Measurements from ENCODE around the gene STRBP. TPM values are rescaled to one million over a fixed set of nuclear protein-coding genes. Genes with fewer than 3 reads are reported as not detected.

The STRBP gene
- total RNA-seq, 2 experiments from 2014 or later = 31.6 to 34.8 TPM

DNA sequence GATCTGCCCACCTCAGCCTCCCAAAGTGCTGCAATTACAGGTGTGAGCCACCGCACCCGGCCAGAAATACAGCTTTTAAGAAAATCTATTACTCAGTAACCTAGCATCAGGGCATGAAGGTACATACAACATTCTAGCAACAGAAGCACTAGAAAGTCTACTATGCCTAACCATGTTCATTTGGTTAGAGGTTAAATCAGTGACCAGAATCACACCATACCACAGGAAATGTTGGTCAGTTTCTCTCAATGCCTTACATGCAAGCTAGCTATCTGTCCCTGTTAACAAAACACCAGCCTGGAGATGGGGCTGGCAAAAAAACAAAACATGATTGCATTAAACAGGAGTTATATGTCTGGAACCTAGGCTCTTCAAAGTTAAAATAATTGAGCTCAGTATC lies 104.1 kb downstream of the STRBP start:
- Mint-ChIP-seq H3K9me3 (ENCODE audit: low read depth) (no peaks in the 10 kb centered on the region), H3K27ac (no peak overlapping the region), H3K4me1 (peaks cover 4% of the 10 kb centered on the region), H3K4me3 (no peak overlapping the region), H3K36me3 (ENCODE audit: low read depth) (peaks cover 7% of the 10 kb centered on the region), H3K27me3 (no peaks in the 10 kb centered on the region)
- ATAC-seq (no peak), DNase-seq (no peak)
- intact Hi-C loops (cut with DNase I, micrococcal nuclease) = loop anchor here in 1 of 2 experiments (2.0 kb wide), 1 partner anchor 25 kb away; no protein-coding TSS in a partner anchor
- POLR2A ChIA-PET = no interaction called here
- CTCF ChIA-PET = interaction anchor here (0.6 kb wide), 1 partner anchor 1431 kb away, joined by 3 read pairs; no protein-coding TSS in a partner anchor

DNA sequence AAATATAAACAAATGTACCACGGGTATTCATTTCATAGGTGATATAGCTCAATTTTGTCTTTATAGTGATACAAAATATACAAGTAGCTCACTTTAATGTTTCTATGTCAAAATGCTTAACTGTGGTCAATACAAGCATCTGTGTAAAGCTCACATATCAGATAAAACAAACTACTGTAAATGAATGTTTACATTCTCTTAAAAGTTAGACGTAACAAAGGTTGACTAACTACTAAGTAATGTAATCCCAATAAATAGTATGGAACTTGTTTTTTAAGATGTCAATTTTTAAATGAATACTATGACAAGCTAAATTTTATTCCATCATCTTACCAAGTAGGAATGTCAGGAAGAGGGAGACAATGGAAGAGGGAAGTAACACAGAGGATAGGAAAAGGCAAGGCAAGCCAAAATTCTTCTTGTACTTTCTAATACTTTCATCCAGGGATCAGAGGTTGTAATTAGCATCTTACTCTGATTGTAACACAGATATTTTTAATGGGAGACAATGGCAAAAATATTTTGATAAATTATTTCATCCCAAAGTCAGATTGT lies 105.5 kb downstream of the STRBP start:
- ATAC-seq = no peak
- no peaks in the 10 kb centered on the region for H3K27me3 Mint-ChIP-seq

DNA sequence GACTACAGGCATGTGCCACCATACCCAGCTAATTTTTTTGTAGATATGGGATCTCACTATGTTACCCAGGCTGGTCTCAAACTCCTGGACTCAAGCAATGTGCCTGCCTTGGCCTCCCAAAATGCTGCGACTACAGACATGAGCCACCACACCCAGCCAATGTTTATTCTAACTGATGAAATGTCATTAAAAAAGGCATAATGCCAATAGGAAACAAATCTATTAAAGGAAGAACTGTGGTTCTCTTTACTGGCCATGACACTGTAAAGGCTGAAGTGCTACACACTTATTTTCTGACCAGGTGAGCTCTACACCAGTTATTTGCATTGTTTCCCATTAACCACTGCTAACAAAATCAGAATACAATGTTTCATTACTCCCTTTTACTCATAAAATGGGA lies 106.0 kb downstream of the STRBP start:
- DNase-seq = no peak
- intact Hi-C loops (cut with DNase I, micrococcal nuclease) = no loop called here

More for the DNA sequence above, 105.5 kb downstream of the STRBP start:
- no peaks in the 10 kb centered on the region for H3K4me1 Mint-ChIP-seq
- ChIA-PET CTCF (interaction anchor here (0.6 to 1.3 kb wide), 5 partner anchors 9 to 607 kb away, joined by 3 to 5 read pairs (median 4); no protein-coding TSS in a partner anchor), POLR2A (no interaction called here)
- DNase-seq = no peak
- H3K9me3 Mint-ChIP-seq (ENCODE audit: low read depth) = no peaks in the 10 kb centered on the region
- H3K27ac Mint-ChIP-seq = no peak overlapping the region
- no peak overlapping the region for H3K4me3 Mint-ChIP-seq
- intact Hi-C loops (cut with DNase I, micrococcal nuclease) = no loop called here
- peaks cover 7% of the 10 kb centered on the region for H3K36me3 Mint-ChIP-seq (ENCODE audit: low read depth)

DNA sequence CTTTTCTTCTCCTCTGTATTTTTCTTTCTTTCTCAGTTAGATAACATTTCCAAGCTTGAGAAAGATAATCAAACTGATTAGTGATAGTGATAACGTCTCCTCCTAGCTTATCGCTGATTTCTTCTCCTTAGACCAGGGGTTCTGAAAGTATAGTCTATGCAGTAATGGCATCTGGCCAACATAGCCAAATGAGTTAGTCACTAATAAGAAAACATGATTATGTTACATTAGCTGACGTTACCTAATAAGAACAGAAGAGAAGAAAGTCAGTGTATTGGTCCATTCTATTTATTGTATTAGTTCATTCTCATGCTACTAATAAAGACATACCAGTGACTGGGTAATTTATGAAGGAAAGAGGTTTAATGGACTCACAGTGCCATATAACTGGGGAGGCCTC lies 111.2 kb downstream of the STRBP start:
- intact Hi-C loops (cut with DNase I, micrococcal nuclease) = no loop called here
- Mint-ChIP-seq H3K9me3 (ENCODE audit: low read depth) (no peaks in the 10 kb centered on the region), H3K4me1 (no peaks in the 10 kb centered on the region), H3K36me3 (ENCODE audit: low read depth) (peaks cover 11% of the 10 kb centered on the region), H3K4me3 (no peak overlapping the region), H3K27me3 (no peaks in the 10 kb centered on the region), H3K27ac (no peak overlapping the region)
- DNase-seq (no peak), ATAC-seq (no peak)
- ChIA-PET POLR2A (no interaction called here), CTCF (no interaction called here)

More for the DNA sequence above, 106.0 kb downstream of the STRBP start:
- no peak overlapping the region for H3K4me3 Mint-ChIP-seq
- ChIA-PET POLR2A (no interaction called here), CTCF (interaction anchor here (0.7 to 1.3 kb wide), 4 partner anchors 12 to 607 kb away, joined by 3 to 5 read pairs (median 4); no protein-coding TSS in a partner anchor)
- no peaks in the 10 kb centered on the region for H3K27me3 Mint-ChIP-seq
- H3K9me3 Mint-ChIP-seq (ENCODE audit: low read depth) = no peaks in the 10 kb centered on the region
- no peak for ATAC-seq
- H3K27ac Mint-ChIP-seq = no peak overlapping the region
- peaks cover 11% of the 10 kb centered on the region for H3K36me3 Mint-ChIP-seq (ENCODE audit: low read depth)
- H3K4me1 Mint-ChIP-seq = no peaks in the 10 kb centered on the region

DNA sequence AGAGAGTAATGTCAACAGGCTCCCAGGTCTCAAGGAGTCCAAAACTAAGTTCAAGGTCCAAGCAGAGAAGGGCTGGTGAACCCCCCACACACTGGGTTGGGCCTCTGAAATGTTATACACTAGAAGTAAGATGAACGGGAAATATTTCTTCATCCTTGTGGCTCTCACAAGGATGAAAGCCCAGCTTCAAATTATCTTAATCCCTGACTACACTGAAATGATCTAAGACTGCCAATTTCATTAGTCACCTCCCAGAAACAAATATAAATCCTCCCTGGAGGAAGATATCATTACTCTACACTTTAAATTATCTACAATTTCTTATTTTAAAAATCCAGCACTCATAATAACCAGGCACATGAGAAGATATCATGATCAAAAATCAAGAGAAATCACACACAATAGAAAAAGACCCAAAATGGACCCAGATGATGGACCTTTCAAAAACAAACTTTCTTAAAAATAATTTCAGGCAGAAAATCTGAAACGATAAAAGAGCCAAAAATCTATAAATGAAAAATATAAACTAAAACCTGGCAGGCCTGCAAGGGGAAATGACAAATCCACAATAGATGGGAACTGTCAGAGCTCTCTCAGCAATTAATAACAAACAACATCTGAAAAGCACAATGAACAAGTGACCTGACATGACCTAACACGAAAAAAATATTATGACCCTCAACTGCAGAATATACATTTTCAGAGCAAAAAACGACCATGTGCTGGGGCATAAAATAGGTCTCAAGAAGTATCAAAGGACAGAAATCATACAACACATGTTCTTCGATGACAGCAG lies 117.5 kb downstream of the STRBP start:
- intact Hi-C loops (cut with DNase I, micrococcal nuclease) = no loop called here
- H3K27ac Mint-ChIP-seq = no peak overlapping the region
- no peak overlapping the region for H3K4me3 Mint-ChIP-seq
- H3K27me3 Mint-ChIP-seq = no peaks in the 10 kb centered on the region
- no peak for ATAC-seq
- CTCF ChIA-PET = no interaction called here
- H3K4me1 Mint-ChIP-seq = no peaks in the 10 kb centered on the region
- no peak for DNase-seq
- peaks cover 13% of the 10 kb centered on the region for H3K36me3 Mint-ChIP-seq (ENCODE audit: low read depth)
- POLR2A ChIA-PET = interaction anchor here (0.7 kb wide), 1 partner anchor 23 kb away, joined by 3 read pairs; no protein-coding TSS in a partner anchor
- no peaks in the 10 kb centered on the region for H3K9me3 Mint-ChIP-seq (ENCODE audit: low read depth)

DNA sequence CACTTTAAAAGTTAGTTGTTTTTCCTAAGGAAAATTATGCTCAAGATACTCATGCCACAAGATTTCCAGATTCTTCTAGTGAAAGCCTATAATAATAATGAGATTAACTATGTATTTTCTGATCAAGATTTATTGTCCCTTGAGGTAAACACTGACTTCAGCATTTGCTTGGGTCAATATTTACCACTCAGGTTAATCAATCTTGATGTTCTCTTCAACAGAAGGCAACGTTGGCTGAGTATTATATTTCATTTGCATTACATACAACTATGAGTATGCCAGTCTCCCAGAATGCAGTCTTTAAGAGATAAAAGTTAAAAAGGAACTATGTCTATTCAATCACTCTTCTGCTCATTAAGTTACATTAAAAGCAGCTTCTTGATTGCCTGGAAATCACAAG lies 119.3 kb downstream of the STRBP start:
- H3K27ac Mint-ChIP-seq = no peak overlapping the region
- intact Hi-C loops (cut with DNase I, micrococcal nuclease) = no loop called here
- H3K4me1 Mint-ChIP-seq = no peaks in the 10 kb centered on the region
- ChIA-PET POLR2A (no interaction called here), CTCF (no interaction called here)
- H3K4me3 Mint-ChIP-seq = no peak overlapping the region
- peaks cover 17% of the 10 kb centered on the region for H3K36me3 Mint-ChIP-seq (ENCODE audit: low read depth)
- ATAC-seq (no peak), DNase-seq (no peak)
- H3K9me3 Mint-ChIP-seq (ENCODE audit: low read depth) = no peaks in the 10 kb centered on the region
- H3K27me3 Mint-ChIP-seq = no peaks in the 10 kb centered on the region

DNA sequence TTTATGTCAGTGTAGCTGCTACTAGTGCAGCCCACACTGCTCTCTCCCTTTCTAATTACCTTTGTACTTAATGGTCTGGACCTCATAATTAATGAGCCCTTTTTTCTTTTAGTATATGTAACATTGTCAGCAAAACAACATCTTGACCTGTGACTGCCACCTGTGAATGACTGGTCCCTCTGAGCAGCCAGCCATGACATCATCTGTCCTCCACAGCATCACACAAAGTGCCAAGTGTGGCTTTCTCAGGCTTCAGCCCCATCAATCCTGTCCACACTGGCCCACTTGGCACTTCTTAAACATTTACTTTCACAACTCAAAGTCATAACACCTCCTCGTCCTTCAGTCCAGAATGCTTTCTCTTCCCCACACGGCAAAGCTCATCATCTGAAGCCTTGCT lies 130.2 kb downstream of the STRBP start:
- Mint-ChIP-seq H3K27me3 (no peaks in the 10 kb centered on the region), H3K4me1 (peaks cover 3% of the 10 kb centered on the region), H3K4me3 (no peak overlapping the region), H3K27ac (no peak overlapping the region), H3K9me3 (ENCODE audit: low read depth) (no peaks in the 10 kb centered on the region), H3K36me3 (ENCODE audit: low read depth) (peaks cover 11% of the 10 kb centered on the region)
- DNase-seq = no peak
- CTCF ChIA-PET = no interaction called here
- intact Hi-C loops (cut with DNase I, micrococcal nuclease) = loop anchor here in 1 of 2 experiments (2.0 kb wide), 1 partner anchor 27 kb away; no protein-coding TSS in a partner anchor
- ATAC-seq = no peak
- POLR2A ChIA-PET = no interaction called here

DNA sequence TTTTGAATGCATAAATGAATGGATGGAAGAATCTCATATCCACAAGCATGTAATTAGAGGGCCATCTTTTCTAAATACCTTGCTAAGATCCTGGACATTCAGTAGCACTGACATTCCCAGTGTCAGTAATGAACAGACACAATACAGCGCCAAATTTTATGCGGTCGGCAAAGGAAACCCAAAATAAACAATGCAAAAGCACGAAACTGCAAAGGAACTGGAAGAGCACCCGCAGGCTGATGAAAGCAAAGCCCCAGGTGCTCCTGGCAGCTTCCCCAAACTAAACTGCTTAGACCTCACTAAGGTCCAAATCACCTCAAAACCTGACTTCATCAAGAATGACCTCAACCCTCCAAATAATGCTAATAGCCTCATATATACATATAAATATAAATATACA lies 133.0 kb downstream of the STRBP start:
- ATAC-seq (no peak), DNase-seq (no peak)
- Mint-ChIP-seq H3K4me1 (peaks cover 3% of the 10 kb centered on the region), H3K9me3 (ENCODE audit: low read depth) (no peaks in the 10 kb centered on the region), H3K27me3 (no peaks in the 10 kb centered on the region), H3K4me3 (no peak overlapping the region), H3K36me3 (ENCODE audit: low read depth) (peaks cover 9% of the 10 kb centered on the region), H3K27ac (no peak overlapping the region)
- intact Hi-C loops (cut with DNase I, micrococcal nuclease) = no loop called here
- POLR2A ChIA-PET = no interaction called here
- CTCF ChIA-PET = interaction anchor here (0.6 kb wide), 1 partner anchor 88 kb away, joined by 3 read pairs; no protein-coding TSS in a partner anchor

DNA sequence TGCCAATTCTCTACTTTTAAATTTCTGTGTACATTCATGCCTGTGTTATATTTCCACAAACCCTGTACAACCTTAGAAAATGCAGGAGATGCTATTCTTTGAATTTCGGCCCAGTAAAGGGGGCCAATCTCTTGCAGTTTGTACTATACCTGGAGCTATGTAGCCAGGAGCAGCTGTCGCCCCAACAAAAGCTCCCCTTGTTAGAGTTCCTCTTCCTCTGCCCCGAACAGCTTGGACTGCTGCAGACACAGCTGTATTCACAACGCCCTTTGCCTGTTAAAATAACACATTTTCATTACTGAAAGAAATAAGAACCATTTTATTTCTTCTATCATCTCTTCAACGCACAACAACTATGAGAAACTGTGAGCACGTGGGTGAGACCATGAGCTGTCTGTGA lies 135.7 kb downstream of the STRBP start:
- intact Hi-C loops (cut with DNase I, micrococcal nuclease) = no loop called here
- no peak for ATAC-seq
- Mint-ChIP-seq H3K9me3 (ENCODE audit: low read depth) (no peaks in the 10 kb centered on the region), H3K27me3 (no peaks in the 10 kb centered on the region), H3K36me3 (ENCODE audit: low read depth) (peaks cover 7% of the 10 kb centered on the region), H3K4me3 (no peak overlapping the region), H3K27ac (no peak overlapping the region), H3K4me1 (no peaks in the 10 kb centered on the region)
- POLR2A ChIA-PET = no interaction called here
- DNase-seq = no peak
- CTCF ChIA-PET = interaction anchor here (1.0 kb wide), 1 partner anchor 217 kb away, joined by 3 read pairs; no protein-coding TSS in a partner anchor

DNA sequence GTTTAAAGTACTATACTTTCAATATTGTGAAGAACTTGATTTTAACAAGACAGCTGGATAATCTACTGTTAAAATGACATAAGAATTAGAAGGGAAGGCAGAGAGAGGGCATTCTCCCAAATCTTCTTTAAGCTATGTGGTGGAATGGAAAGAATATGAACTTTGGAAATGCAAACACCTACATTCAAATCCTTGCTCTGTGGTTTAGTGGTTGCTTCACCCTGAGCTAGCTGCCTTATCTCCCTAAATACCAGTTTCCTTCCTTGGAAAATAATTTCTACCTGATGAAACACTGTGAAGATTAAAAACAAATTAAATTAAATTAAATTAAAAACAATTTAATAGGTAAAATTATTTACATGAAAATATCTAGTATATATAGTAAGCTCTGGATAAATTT lies 136.4 kb downstream of the STRBP start:
- intact Hi-C loops (cut with DNase I, micrococcal nuclease) = no loop called here
- H3K36me3 Mint-ChIP-seq (ENCODE audit: low read depth) = peaks cover 10% of the 10 kb centered on the region
- POLR2A ChIA-PET = no interaction called here
- no peaks in the 10 kb centered on the region for H3K27me3 Mint-ChIP-seq
- no peak overlapping the region for H3K27ac Mint-ChIP-seq
- no peak for ATAC-seq
- no peaks in the 10 kb centered on the region for H3K4me1 Mint-ChIP-seq
- DNase-seq = no peak
- H3K9me3 Mint-ChIP-seq (ENCODE audit: low read depth) = no peaks in the 10 kb centered on the region
- H3K4me3 Mint-ChIP-seq = no peak overlapping the region
- CTCF ChIA-PET = interaction anchor here (0.6 to 1.0 kb wide), 4 partner anchors 37 to 247 kb away, joined by 3 to 4 read pairs (median 3); no protein-coding TSS in a partner anchor

DNA sequence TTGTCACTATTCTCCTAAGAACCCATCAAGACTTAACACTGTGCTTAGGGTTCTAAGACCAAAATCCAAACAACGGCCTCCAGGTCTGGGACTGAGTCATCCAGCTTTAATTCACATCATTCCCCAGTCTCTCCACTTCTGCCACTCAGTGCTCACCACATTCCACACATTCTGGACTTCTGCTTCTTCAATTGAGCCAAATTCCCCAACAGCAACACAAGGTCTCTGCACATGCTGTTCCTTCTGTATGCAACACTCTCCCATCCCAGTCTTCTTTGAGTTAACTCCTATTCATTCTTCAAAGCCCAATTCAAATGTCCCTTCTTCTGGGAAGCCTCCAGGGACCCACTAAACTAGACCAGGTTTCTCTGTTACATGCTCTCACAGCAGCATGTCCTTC lies 137.1 kb downstream of the STRBP start:
- Mint-ChIP-seq H3K9me3 (ENCODE audit: low read depth) (no peaks in the 10 kb centered on the region), H3K27ac (no peak overlapping the region), H3K36me3 (ENCODE audit: low read depth) (peaks cover 10% of the 10 kb centered on the region), H3K4me3 (no peak overlapping the region), H3K27me3 (no peaks in the 10 kb centered on the region), H3K4me1 (no peaks in the 10 kb centered on the region)
- intact Hi-C loops (cut with DNase I, micrococcal nuclease) = no loop called here
- CTCF ChIA-PET = interaction anchor here (0.9 to 1.0 kb wide), 2 partner anchors 37 to 39 kb away, joined by 3 to 4 read pairs; no protein-coding TSS in a partner anchor
- no peak for DNase-seq
- POLR2A ChIA-PET = no interaction called here
- no peak for ATAC-seq

DNA sequence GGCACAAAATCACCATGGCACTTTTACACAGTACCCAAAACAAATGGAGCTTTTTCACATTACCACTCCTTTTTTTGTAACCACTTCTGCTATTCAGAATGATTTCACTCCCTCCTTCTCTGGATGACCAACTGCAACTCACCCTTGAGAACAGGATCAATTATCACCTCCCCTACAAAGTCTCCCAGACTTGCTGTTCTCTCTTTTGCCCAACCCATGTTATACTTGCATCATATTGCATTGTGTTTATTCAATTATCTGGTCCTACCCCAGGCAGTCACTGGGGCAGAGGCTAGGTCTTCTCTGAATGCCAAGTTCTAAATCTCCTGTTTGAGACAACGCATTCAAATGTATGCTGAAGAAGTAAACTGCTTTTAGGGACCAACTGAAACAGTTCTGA lies 139.0 kb downstream of the STRBP start:
- no peaks in the 10 kb centered on the region for H3K4me1 Mint-ChIP-seq
- no peak overlapping the region for H3K4me3 Mint-ChIP-seq
- no peak for DNase-seq
- H3K27me3 Mint-ChIP-seq = no peaks in the 10 kb centered on the region
- no peaks in the 10 kb centered on the region for H3K9me3 Mint-ChIP-seq (ENCODE audit: low read depth)
- intact Hi-C loops (cut with DNase I, micrococcal nuclease) = no loop called here
- H3K36me3 Mint-ChIP-seq (ENCODE audit: low read depth) = peaks cover 5% of the 10 kb centered on the region
- ChIA-PET CTCF (interaction anchor here (1.7 kb wide), 1 partner anchor 8 kb away, joined by 4 read pairs; no protein-coding TSS in a partner anchor), POLR2A (no interaction called here)
- ATAC-seq = no peak
- H3K27ac Mint-ChIP-seq = no peak overlapping the region

All from activated CD4-positive, alpha-beta T cell treated with anti-CD3 and anti-CD28 coated beads for 36 hours (primary cell).